Measurements from ENCODE around the gene ABHD12. TPM values are rescaled to one million over a fixed set of nuclear protein-coding genes. Genes with fewer than 3 reads are reported as not detected.

ABHD12 gene
- total RNA-seq, 2 donors from 2014 or later = 20.7 to 40.6 TPM

DNA sequence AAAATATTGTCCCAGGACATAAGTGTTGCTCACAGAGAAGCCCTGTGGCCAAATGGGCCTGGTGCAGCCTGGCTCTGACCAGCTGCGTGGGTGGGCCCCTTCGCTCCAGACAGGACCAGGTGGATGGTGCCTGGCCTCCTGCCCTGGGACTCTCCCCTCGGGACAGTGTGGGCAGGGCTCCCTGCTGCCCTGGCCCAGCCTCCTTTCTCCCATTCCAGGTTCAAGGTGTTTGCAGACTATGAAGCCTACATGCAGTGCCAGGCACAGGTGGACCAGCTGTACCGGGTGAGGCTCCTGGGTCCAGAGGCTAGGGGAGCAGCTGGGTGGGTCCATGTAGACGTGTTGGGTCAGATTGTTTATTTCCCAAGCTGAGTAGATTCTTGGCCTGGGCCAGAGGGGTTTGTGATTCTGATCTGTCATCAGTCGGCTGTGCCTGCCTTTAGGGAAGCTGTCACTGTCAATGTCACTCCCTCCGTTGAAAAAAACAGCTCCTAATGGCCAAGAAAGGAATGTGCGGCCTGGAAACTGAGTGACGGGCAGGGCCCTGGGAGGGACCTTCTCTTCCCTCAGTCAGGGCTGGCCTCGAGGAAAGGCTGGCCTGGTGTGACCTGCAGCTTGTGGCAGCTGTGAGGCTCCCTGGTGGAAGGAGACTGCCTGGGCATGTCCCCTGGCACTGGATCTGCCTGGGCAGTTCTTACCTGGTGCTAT, 95.1 kb downstream of the ABHD12 start:
- peaks cover 0 to 61% of the 10 kb centered on the region in 2 donors for H3K4me1 ChIP-seq
- TF ChIP-seq, protein P1, sequence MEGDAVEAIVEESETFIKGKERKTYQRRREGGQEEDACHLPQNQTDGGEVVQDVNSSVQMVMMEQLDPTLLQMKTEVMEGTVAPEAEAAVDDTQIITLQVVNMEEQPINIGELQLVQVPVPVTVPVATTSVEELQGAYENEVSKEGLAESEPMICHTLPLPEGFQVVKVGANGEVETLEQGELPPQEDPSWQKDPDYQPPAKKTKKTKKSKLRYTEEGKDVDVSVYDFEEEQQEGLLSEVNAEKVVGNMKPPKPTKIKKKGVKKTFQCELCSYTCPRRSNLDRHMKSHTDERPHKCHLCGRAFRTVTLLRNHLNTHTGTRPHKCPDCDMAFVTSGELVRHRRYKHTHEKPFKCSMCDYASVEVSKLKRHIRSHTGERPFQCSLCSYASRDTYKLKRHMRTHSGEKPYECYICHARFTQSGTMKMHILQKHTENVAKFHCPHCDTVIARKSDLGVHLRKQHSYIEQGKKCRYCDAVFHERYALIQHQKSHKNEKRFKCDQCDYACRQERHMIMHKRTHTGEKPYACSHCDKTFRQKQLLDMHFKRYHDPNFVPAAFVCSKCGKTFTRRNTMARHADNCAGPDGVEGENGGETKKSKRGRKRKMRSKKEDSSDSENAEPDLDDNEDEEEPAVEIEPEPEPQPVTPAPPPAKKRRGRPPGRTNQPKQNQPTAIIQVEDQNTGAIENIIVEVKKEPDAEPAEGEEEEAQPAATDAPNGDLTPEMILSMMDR (IDR thresholded peaks at IDR 0.05) = no peak
- no peak overlapping the region for H3K4me3 ChIP-seq
- H3K9me3 ChIP-seq = no peaks in the 10 kb centered on the region
- no peaks in the 10 kb centered on the region for H3K27me3 ChIP-seq
- H3K27ac ChIP-seq = peak overlapping the region; percentile 74 to 81
- peaks cover 46% of the 10 kb centered on the region for H3K36me3 ChIP-seq
- DNase-seq (ENCODE audit: low spot score) = peak; percentile 76

DNA sequence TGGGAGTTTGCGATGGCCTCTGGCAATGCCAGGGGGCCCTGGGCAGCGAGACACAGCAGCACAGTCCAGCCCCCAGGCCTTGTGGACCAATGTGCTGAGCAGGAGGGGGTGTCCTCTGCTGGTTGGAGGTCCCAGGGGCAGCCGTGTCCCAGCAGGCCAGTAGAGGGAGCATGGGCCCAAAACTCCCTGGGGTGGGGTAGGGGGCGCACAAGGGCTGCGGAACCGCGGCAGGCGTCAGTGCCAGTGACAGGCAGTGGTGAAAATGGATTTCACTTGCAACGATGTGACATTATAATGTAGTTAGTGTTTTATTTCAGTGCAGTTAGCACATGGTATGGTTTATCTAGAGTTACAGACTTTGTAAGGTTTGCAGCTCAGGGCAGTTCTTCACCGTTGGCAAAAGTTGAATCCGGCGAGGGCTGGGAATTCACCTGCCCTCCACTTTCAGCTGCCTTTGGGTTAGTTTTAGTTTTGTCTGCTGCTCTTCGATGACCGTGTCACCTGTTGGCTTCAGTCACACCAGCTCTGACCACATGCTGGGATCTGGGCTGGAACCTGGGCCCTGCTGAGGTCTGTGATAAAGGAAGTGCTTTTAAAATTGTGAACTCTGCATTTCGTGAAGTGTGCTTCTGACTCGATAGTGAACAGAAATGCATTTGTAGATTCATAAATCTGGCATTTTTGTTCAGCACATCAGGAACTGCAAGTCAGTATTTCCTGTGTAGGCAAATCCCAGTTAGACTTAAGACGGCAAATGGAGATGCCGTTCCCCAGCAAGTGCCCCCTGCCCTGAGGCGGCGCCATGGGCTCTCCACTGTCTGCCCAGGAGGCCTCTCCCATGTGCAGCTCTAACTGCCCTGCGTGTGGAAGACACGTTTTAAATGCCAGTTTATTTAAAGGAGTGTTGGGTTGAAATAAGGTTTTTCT, 95.9 kb downstream of the ABHD12 start:
- Histone ChIP-seq H3K4me3 (no peak overlapping the region), H3K36me3 (peaks cover 54% of the 10 kb centered on the region), H3K4me1 (peaks cover 0 to 59% of the 10 kb centered on the region in 2 donors), H3K9me3 (no peaks in the 10 kb centered on the region), H3K27ac (peak overlapping the region; percentile 74 to 81), H3K27me3 (no peaks in the 10 kb centered on the region)
- TF ChIP-seq, protein P1 (IDR thresholded peaks at IDR 0.05) = peak; percentile 51 to 81
- DNase-seq (ENCODE audit: low spot score) = no peak

DNA sequence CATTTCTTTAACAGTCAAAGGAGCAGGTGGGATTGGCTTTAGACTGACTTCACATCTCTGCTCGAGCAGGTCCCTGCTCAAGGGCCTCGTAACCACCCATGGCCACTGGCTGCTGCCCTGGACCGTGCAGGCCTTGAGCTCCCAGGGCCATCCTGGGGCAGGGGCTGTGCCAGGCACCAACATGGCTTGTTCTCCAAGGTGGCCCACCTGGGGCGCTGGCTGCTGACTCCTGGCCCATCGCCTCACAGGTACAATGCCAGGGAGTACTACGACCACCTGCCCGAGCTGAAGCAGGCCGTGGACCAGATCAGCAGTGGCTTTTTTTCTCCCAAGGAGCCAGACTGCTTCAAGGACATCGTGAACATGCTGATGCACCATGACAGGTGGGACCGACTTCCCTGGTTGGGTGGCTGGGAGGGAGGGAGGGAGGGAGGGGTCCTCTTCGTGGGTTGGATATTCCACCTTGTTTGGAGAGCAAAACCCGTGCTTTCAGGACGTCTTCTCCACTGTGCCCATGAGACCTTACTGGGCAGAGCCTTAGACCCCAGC, 96.7 kb downstream of the ABHD12 start:
- TF ChIP-seq, protein P1 (IDR thresholded peaks at IDR 0.05) = no peak
- Histone ChIP-seq H3K4me1 (peaks cover 0 to 59% of the 10 kb centered on the region in 2 donors), H3K9me3 (no peaks in the 10 kb centered on the region), H3K36me3 (peaks cover 62% of the 10 kb centered on the region), H3K27me3 (no peaks in the 10 kb centered on the region), H3K27ac (peak overlapping the region; percentile 74 to 81), H3K4me3 (no peak overlapping the region)
- DNase-seq (ENCODE audit: low spot score) = no peak

DNA sequence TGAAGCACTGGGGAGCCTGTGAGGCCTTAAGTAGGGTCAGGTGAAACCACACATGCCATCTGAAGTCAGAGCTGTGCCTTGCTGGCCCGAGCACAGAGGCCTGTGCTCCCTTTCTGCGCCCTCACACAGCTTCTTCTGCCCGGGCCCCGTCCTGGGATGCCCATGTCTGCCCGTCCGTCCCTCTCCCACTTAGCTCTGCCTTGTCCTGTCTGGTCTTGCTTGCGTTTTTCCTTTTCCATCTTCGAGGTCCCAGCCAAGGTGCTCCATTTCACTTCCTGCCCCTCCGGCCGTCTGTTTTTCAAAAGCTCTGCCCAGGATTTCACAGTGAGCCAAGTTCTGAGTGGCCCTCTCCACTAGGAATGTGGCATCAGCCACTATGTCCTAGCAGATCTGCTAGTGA, 97.1 kb downstream of the ABHD12 start:
- TF ChIP-seq, protein P1 (IDR thresholded peaks at IDR 0.05) = no peak
- DNase-seq (ENCODE audit: low spot score) = no peak
- H3K36me3 ChIP-seq = peaks cover 66% of the 10 kb centered on the region
- H3K27me3 ChIP-seq = no peaks in the 10 kb centered on the region
- no peak overlapping the region for H3K4me3 ChIP-seq
- no peaks in the 10 kb centered on the region for H3K9me3 ChIP-seq
- peak overlapping the region; percentile 74 to 81 for H3K27ac ChIP-seq
- peaks cover 0 to 59% of the 10 kb centered on the region in 2 donors for H3K4me1 ChIP-seq

DNA sequence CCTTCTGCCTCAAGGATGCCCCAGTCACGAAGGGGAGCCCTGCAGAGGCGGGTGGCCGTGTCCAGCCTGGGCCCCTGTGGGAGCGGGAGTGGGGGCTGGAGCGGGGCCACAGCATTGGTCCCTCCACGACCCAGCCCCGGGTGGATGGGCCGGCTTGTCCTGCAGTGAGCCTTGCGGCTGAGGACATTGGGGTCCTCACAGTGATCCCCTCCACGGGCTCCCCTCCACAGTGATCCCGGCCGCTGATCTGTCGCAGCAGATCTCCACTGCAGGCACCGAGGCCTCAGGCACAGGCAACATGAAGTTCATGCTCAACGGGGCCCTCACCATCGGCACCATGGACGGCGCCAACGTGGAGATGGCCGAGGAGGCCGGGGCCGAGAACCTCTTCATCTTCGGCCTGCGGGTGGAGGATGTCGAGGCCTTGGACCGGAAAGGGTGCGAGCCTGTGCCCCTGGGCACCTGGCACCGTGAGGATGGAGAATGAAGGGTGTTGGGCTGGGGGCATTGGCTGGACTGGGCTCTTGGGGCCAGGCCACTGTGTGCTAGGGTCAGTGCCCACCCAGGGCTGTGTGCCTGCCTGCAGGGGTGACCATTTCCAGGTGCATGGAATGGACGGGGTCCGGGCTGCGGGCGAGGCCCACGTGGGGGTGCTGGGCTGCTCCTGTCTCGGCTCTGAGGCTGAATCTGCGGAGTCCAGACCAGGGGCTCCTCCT, 98.3 kb downstream of the ABHD12 start:
- Histone ChIP-seq H3K27me3 (no peaks in the 10 kb centered on the region), H3K27ac (peak overlapping the region; percentile 53 to 74), H3K4me1 (peaks cover 0 to 59% of the 10 kb centered on the region in 2 donors), H3K9me3 (no peaks in the 10 kb centered on the region), H3K4me3 (no peak overlapping the region), H3K36me3 (peaks cover 69% of the 10 kb centered on the region)
- TF ChIP-seq, protein P1 (IDR thresholded peaks at IDR 0.05) = no peak
- no peak for DNase-seq (ENCODE audit: low spot score)
